SK-N-SH (cell line): ENCODE results near the gene PPDPF. TPM values are rescaled to one million over a fixed set of nuclear protein-coding genes. Genes with fewer than 3 reads are reported as not detected.

Experiments used
- CTCF ChIA-PET: fragments of 300-600, 350-600 bp; formaldehyde crosslinking; extraction: SDS; loops from one replicate; lab custom pipeline; 2021; lab: Yijun Ruan, JAX
- POLR2A ChIA-PET: fragments of 350-600 bp; sonication (Branson Sonifier 250); formaldehyde crosslinking; extraction: SDS; loops from one replicate; lab custom pipeline; 2020; ENCODE audit warnings: antibody characterized with exemption, inconsistent platforms; lab: Yijun Ruan, JAX
- DNase-seq: peaks from one replicate; pipeline ENCODE4 v3.0.0; 2012
- H2AFZ ChIP-seq: fragments of 200-600 bp; sonication (generic); 2 replicates; pipeline ENCODE4 v1.8.1; 2016; ENCODE audit warnings: antibody characterized with exemption, mild to moderate bottlenecking, low read depth
- H3F3A ChIP-seq: fragments of 200-600 bp; sonication (generic); replicated peaks from 2 replicates; pipeline ENCODE3; 2016; ENCODE audit warnings: antibody characterized with exemption, mild to moderate bottlenecking; ENCODE audit not compliant: insufficient read depth
- H3K27ac ChIP-seq, 2 experiments: fragments of 200-500 bp in 1 of 2; fragments of 200-600 bp in 1 of 2; sonication (Bioruptor generic) in 1 of 2; sonication (generic), shearing (Covaris generic) in 1 of 2; 2 replicates each; pipeline versions ENCODE4 v1.5.1 to v1.6.1; 2014 to 2016; ENCODE audit warnings: low read depth in 2 of 2, inconsistent platforms in 1 of 2, low read length in 1 of 2, mild to moderate bottlenecking in 1 of 2, mixed read lengths in 1 of 2
- H3K27me3 ChIP-seq: fragments of 200-600 bp; sonication (generic), shearing (Covaris generic); 2 replicates; pipeline ENCODE4 v1.6.1; 2016; ENCODE audit warnings: mixed run types; ENCODE audit not compliant: insufficient read depth
- H3K36me3 ChIP-seq, 2 experiments: fragments of 200-500 bp in 1 of 2; fragments of 200-600 bp in 1 of 2; sonication (Bioruptor generic) in 1 of 2; sonication (generic) in 1 of 2; replicated peaks in 1 of 2; 2 replicates each; pipeline versions ENCODE3 to v1.5.1; 2014 to 2016; ENCODE audit warnings: low read length in 1 of 2, mild to moderate bottlenecking in 1 of 2; ENCODE audit not compliant: insufficient read depth in 2 of 2, control insufficient read depth in 1 of 2
- H3K4me1 ChIP-seq, 2 experiments: fragments of 200-500 bp in 1 of 2; fragments of 200-600 bp in 1 of 2; sonication (Bioruptor generic) in 1 of 2; sonication (generic), shearing (Covaris generic) in 1 of 2; 2 replicates each; pipeline versions ENCODE4 v1.5.1 to v1.6.1; 2014 to 2016; ENCODE audit warnings: low read depth in 1 of 2, low read length in 1 of 2, mixed run types in 1 of 2; ENCODE audit not compliant: insufficient read depth in 2 of 2, control insufficient read depth in 1 of 2
- H3K4me2 ChIP-seq: fragments of 200-600 bp; sonication (generic), shearing (Covaris generic); 2 replicates; pipeline ENCODE4 v1.6.1; 2017; ENCODE audit warnings: mixed run types
- H3K4me3 ChIP-seq, 2 experiments: fragments of 200-500 bp in 1 of 2; fragments of 200-600 bp in 1 of 2; sonication (Bioruptor generic) in 1 of 2; sonication (generic), shearing (Covaris generic) in 1 of 2; 2 replicates each; pipeline versions ENCODE4 v1.5.1 to v1.8.1; 2014 to 2016; ENCODE audit warnings: low read depth in 2 of 2, inconsistent platforms in 1 of 2, low read length in 1 of 2, mild to moderate bottlenecking in 1 of 2, mixed read lengths in 1 of 2, moderate library complexity in 1 of 2
- H3K79me2 ChIP-seq: fragments of 200-600 bp; sonication (generic); 2 replicates; pipeline ENCODE4 v1.8.1; 2017; ENCODE audit warnings: mild to moderate bottlenecking; ENCODE audit not compliant: insufficient read depth
- H3K9ac ChIP-seq: fragments of 200-600 bp; sonication (generic); 2 replicates; pipeline ENCODE4 v1.6.1; 2017; ENCODE audit warnings: mixed run types
- H3K9me2 ChIP-seq: fragments of 200-600 bp; sonication (generic); 2 replicates; pipeline ENCODE4 v1.6.1; 2017; ENCODE audit warnings: mixed run types
- H3K9me3 ChIP-seq: fragments of 200-600 bp; sonication (generic); 2 replicates; pipeline ENCODE4 v1.6.1; 2017; ENCODE audit warnings: mixed run types, mild to moderate bottlenecking, moderate library complexity
- H4K20me1 ChIP-seq: fragments of 200-600 bp; sonication (generic); 2 replicates; pipeline ENCODE4 v1.6.1; 2017; ENCODE audit warnings: mild to moderate bottlenecking, mixed run types; ENCODE audit not compliant: insufficient read depth
- FOXJ3 ChIP-seq: sonication (generic); formaldehyde crosslinking; IDR thresholded peaks from 2 replicates; pipeline ENCODE4 v1.5.1; 2020; ENCODE audit warnings: mild to moderate bottlenecking, missing genetic modification reagents
- FOXM1 ChIP-seq: IDR thresholded peaks from 2 replicates; pipeline ENCODE4 v1.4.0; 2012; ENCODE audit warnings: low read depth, mild to moderate bottlenecking
- GATA2 ChIP-seq: sonication (generic); formaldehyde crosslinking; IDR thresholded peaks from 2 replicates; pipeline ENCODE4 v1.5.0; 2020; ENCODE audit warnings: mild to moderate bottlenecking, missing genetic modification reagents
- IRF3 ChIP-seq: fragments of 150-350 bp; IDR thresholded peaks from 2 replicates; pipeline ENCODE4 v1.6.1; 2016; ENCODE audit warnings: mild to moderate bottlenecking, low read depth, low read length
- JUND ChIP-seq: IDR thresholded peaks from 2 replicates; pipeline ENCODE4 v1.4.0; 2012
- MEF2A ChIP-seq: IDR thresholded peaks from 2 replicates; pipeline ENCODE4 v1.4.0; 2012; ENCODE audit warnings: low read depth, borderline replicate concordance
- NRF1 ChIP-seq: IDR thresholded peaks from 2 replicates; pipeline ENCODE4 v1.6.1; 2012; ENCODE audit warnings: low read depth, mild to moderate bottlenecking, low read length
- SIN3A ChIP-seq: IDR thresholded peaks from 2 replicates; pipeline ENCODE4 v1.6.1; 2012; ENCODE audit warnings: low read depth, mild to moderate bottlenecking, low read length, moderate library complexity, borderline replicate concordance
- SMC3 ChIP-seq: IDR thresholded peaks from 2 replicates; pipeline ENCODE4 v1.6.1; 2012; ENCODE audit warnings: low read depth, low read length, improper control_type of control experiment
- USF1 ChIP-seq: IDR thresholded peaks from 2 replicates; pipeline ENCODE4 v1.4.0; 2012; ENCODE audit warnings: low read depth, borderline replicate concordance
- WGBS: methylation state at CpG from one replicate; pipeline ENCODE4 v1.1.6; 2017; ENCODE audit warnings: low lambda C conversion rate; 5-methylcytosine and 5-hydroxymethylcytosine counted together
- polyA plus RNA-seq, 3 experiments: library from polyadenylated mRNA; depleted of rRNA; stranded (reverse); fragments of >200 nt; gene quantifications; 2 replicates each; pipeline ENCODE4 v1.2.3, GENCODE V29; 2012

PPDPF gene
- polyA plus RNA-seq, 1 of the 3 experiments (the other 2 are of a cell fraction): 71.4 TPM

GRCh38 chr20:63505281-63505680 lies 15.3 kb upstream of the PPDPF start (continued):
- TF ChIP-seq USF1 (no peak), JUND (no peak), FOXJ3 (CRISPR knock-in tag) (no peak), FOXM1 (no peak), SIN3A (no peak), NRF1 (no peak)

GRCh38 chr20:63505723-63506122 lies 14.8 kb upstream of the PPDPF start:
- H3K27ac ChIP-seq: no peak overlapping the region
- no peak overlapping the region for H3K4me3 ChIP-seq
- H3F3A ChIP-seq: peaks cover 7% of the 10 kb centered on the region
- CTCF ChIA-PET: interaction anchor here (0.6 to 2.6 kb wide), 2 partner anchors 9 to 23 kb away, joined by 3 to 13 read pairs; no protein-coding TSS in a partner anchor
- H3K27me3 ChIP-seq: no peaks in the 10 kb centered on the region
- H2AFZ ChIP-seq: no peak overlapping the region
- H3K9ac ChIP-seq: no peak overlapping the region
- no peaks in the 10 kb centered on the region for H3K36me3 ChIP-seq
- WGBS: 82% methylated on average over 11 of the region's 12 CpGs
- POLR2A ChIA-PET: no interaction called here
- peaks cover 0 to 21% of the 10 kb centered on the region in 2 experiments; a peak in 1 of 4 replicates for H3K4me1 ChIP-seq
- DNase-seq: no peak
- H3K4me2 ChIP-seq: no peak overlapping the region
- no peaks in the 10 kb centered on the region for H3K79me2 ChIP-seq
- no peaks in the 10 kb centered on the region for H4K20me1 ChIP-seq
- H3K9me2 ChIP-seq: no peaks in the 10 kb centered on the region
- no peak for TF ChIP-seq GATA2 (CRISPR knock-in tag)
- no peaks in the 10 kb centered on the region for H3K9me3 ChIP-seq

DNA sequence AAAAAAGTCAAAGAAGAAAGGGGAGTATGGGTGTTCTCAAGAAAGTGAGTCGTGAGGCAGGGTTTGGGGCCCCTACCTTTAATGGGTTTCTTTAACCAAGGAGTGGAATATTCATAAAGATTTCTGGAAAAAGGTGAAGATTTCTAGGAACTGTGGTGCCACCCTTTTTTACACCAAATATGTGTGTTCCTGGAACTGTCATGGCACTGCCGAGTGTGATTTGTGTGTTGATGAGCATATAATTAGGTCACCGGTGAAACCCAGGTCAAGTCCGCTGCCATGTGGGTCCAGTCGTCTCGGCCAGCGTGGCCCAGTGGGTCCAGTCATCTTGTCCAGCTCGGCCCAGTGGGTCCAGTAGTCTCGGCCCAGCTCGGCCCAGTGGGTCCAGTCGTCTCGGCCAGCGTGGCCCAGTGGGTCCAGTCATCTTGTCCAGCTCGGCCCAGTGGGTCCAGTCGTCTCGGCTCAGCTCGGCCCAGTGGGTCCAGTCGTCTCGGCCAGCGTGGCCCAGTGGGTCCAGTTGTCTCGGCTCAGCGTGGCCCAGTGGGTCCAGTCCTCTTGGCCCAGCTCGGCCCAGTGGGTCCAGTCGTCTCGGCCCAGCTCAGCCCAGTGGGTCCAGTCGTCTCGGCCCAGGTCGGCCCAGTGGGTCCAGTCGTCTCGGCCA lies 13.4 kb upstream of the PPDPF start:
- no peaks in the 10 kb centered on the region for H3K36me3 ChIP-seq
- no peaks in the 10 kb centered on the region for H3K9me3 ChIP-seq
- H3K9ac ChIP-seq: no peak overlapping the region
- H4K20me1 ChIP-seq: no peaks in the 10 kb centered on the region
- 67% methylated on average over 5 of the region's 30 CpGs for WGBS
- H3F3A ChIP-seq: no peaks in the 10 kb centered on the region
- CTCF ChIA-PET: interaction anchor here (2.0 kb wide), 2 partner anchors 11 to 14 kb away, joined by 5 to 9 read pairs; partner anchors contain the start of gene PPDPF
- peaks cover 0 to 14% of the 10 kb centered on the region in 2 experiments; a peak in 1 of 4 replicates for H3K4me1 ChIP-seq
- no peak overlapping the region for H3K4me3 ChIP-seq
- H3K9me2 ChIP-seq: no peaks in the 10 kb centered on the region
- no peaks in the 10 kb centered on the region for H3K27me3 ChIP-seq
- POLR2A ChIA-PET: interaction anchor here (0.7 kb wide), 1 partner anchor 54 kb away, joined by 6 read pairs; no protein-coding TSS in a partner anchor
- no peaks in the 10 kb centered on the region for H3K79me2 ChIP-seq
- no peak overlapping the region for H3K27ac ChIP-seq
- no peak overlapping the region for H2AFZ ChIP-seq
- H3K4me2 ChIP-seq: no peak overlapping the region
- no peak for DNase-seq
- TF ChIP-seq IRF3 (no peak), JUND (no peak), SMC3 (no peak), MEF2A (no peak)
